B cell (primary cell): Measurements from ENCODE around the gene PBXIP1.
"Not testable (repeated sequence)": the region's sequence is repeated elsewhere in the genome, so short reads cannot be mapped to it uniquely, and the experiment has no call there.

ENCODE experiments used
- CTCF ChIP-seq: fragments of 200-600 bp; IDR thresholded peaks from one replicate; pipeline ENCODE4 v1.8.0; 2022; ENCODE audit warnings: antibody characterized with exemption, mild to moderate bottlenecking
- EZH2 ChIP-seq: IDR thresholded peaks from 2 replicates; pipeline ENCODE4 v1.6.1; 2012; ENCODE audit warnings: borderline replicate concordance, low read depth, mild to moderate bottlenecking, moderate library complexity, low read length; ENCODE audit not compliant: insufficient read depth, poor library complexity, severe bottlenecking

- not testable (repeated sequence) for TF ChIP-seq CTCF, EZH2
Measured at GRCh38 chr1:154977762-154978161, 21.9 kb upstream of the PBXIP1 start.
